Mucosa of gallbladder (tissue), 1 donor: ENCODE data around the gene CHMP3. TPM values are rescaled to one million over a fixed set of nuclear protein-coding genes. Genes with fewer than 3 reads are reported as not detected.
"Not testable (repeated sequence)": the region's sequence is repeated elsewhere in the genome, so short reads cannot be mapped to it uniquely, and the experiment has no call there.

Experiments used
- DNase-seq: peaks from one replicate; pipeline ENCODE4 v3.0.0-alpha.2; 2020; ENCODE audit warnings: low spot score
- total RNA-seq: library from RNA; stranded (reverse); gene quantifications from one replicate; pipeline ENCODE4 v1.2.1, GENCODE V29; 2021
- donor health status: DM: no; HTN: no; CAD: no.

The CHMP3 gene
- 142 TPM for total RNA-seq

DNA sequence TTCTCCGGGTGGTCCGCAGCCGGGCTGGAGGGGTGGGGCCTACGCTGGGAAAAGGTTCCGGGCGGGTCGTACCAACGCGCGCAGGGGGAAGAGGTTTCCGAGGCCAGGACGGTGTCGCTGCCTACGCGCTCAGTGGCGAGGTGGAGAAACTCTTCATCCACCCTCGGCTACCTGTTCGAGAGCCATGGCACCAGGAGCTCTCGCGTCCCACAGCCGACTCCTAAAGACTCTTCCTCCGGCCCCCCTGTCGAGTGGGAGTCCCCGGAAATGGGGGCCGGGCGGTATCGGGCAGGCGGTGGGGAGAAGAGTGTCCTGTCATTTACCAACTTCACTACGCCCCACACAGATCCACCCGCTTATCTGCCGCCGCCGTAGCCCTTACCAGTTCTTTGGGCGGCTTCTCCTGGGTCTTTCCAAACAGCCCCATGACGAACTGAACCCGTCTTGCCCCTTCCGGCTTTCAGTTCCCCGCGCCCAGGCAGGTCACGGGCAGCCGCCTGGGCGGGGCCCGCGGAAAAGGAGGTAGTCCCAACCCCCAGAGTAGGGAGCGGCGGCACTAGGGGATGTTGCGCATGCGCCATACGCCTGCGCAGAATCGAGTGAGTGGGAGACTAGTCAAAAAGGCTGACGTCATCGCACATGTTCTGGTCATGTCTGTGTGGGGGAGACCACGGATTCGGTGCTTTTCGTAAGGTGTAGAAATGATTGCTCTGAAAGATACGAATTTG is at the start of gene CHMP3:
Gene CHMP3 (minus strand): TSS at position 522 of the 728 bp plus-strand sequence. CDS start 95 bp downstream, at position 427.
- peak; percentile 97 for DNase-seq

DNA sequence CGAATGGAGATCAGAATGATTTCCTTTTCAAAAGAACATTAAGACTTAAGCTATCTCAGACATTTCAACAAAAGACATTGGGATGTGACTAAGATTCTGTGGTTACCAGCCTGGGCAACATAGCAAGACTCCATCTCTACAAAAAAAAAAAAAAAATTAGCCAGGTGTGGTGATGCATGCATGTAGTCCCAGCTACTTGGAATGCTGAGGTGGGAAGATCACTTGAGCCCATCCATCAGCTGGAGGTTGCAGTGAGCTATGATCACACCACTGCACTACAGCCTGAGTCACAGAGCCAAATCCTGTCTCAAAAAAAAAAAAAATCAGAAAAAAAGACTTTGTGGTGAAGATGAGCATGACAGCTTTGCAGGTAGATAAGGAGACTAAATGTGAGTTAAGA is 47.6 kb upstream of the CHMP3 start:
- DNase-seq = no peak

DNA sequence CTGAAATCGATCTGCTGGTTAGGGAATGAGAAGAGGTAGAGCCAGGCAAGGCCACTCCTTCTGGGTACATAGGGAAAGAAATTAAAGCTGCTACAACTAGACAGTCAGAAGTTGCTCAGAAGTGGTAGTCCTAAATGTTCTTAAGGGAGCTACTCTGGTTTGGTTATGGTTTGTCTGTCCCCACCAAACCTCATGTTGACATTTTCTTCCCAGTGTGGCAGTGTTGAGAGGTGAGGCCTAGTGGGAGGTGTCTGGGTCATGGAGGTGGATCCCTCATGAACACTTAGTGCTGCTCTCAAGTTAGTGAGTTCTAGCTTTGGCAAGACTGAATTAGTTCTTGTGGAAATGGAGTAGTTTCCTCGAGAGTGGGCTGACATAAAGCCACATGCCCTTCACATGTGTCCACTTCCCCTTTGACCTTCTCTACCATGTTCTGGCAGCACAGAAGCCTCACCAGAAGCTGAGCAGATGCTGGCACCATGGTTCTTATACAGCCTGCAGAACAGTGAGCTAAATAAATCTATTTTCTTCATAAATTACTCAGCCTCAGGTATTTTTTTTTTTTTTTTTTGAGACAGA is 45.7 kb upstream of the CHMP3 start:
- DNase-seq = no peak

DNA sequence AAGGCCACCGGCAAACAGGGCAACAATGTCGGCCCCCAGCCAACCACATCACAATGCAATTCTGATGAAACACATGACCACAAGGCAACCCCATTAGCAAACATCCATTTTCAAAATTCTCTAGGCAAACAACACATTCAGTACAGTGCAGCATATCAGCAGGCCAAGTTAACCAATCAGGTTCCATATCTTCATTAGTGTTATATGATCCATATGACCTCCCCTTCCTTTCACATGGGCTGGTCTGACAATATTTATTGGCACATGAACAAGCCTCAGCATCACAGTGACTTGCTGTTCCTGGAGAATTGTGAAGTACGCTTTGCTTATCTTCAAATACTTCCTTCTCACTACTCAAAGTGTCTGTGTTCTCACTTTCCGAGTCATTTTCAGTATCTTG is 40.7 kb upstream of the CHMP3 start:
- no peak for DNase-seq

DNA sequence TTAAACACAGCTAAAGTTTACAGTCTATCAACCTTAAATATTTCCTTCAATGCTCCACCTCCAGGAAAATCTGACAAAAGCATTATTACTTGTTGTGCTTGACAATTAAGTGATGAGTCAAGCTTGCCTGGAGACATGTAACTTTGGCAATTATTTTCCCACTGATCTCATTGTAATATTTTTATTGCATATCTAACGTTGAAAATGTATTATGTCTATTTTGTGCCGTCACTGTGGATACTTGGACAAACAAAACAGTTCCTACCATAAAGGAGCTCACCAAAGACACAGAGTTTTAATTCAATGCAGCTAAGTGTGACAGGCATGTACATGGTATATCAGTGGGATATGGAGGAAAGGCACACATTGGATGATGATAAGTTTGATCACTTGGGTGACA is 35.7 kb upstream of the CHMP3 start:
- no peak for DNase-seq

DNA sequence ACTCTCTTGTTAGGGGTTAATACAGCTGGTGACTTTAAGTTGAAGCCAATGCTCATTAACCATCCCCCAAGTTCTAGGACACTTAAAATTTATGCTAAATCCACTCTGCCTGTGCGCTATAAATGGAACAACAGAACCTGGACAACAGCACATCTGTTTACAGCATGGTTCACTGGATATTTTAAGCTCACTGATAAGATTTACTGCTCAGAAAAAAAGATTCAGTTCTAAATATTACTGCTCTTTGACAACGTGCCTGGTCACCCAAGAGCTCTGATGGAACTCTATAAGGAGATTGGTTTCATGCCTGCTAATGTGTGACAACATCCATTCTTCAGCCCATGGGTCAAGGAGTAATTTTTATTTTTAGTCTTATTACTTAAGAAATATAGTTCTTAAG is 32.9 kb upstream of the CHMP3 start:
- DNase-seq = no peak

DNA sequence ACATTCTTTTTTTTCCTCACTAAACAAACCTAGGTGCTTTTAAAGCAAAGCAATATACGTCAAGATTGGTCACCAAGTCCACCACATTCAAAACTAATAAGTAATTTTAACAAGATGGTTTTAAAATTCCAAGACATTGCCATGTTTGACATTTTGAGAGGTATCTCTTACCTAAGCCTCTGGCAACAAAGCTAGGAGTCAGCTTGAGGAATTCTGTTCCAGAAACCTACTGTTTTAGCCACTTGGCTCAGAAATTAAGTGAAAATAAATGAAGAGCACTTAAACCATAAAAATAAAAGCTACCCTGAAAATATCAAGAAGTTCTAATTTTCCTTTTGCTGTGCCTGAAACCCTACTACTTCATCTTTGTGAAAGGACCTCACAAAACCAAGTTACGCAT is 30.0 kb upstream of the CHMP3 start:
- DNase-seq = no peak

DNA sequence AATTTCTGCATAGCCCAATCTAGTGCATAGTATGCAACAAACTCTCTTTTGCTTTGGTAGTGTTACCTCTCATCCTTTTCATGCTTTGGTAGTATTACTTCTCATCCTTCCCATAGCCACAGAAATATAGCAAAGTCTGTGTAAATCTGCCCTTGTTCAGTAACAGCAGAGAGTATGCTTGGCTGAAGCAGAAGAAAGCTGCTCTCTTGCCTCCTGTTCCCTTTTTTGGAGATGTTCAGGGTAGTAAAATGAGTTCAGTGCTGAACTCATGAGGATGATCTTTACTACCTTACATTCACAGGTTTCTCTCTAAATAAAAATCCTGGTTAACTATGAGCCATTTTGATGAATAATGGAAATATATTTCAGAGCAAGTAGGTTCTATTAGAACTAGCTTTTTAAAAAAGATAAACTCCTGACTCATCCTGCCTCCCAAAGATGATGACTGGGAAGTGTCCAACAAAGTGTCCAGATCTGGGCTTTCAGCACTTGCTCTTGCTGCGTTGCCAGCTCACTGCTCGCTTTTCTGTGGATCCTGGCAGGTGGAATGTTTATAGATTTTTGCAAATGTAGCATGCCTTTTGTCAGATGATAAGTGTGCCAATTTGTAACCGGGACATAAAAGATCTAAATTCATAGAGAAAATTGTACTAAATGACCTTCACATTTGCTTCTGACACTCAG is 29.4 kb upstream of the CHMP3 start:
- no peak for DNase-seq

DNA sequence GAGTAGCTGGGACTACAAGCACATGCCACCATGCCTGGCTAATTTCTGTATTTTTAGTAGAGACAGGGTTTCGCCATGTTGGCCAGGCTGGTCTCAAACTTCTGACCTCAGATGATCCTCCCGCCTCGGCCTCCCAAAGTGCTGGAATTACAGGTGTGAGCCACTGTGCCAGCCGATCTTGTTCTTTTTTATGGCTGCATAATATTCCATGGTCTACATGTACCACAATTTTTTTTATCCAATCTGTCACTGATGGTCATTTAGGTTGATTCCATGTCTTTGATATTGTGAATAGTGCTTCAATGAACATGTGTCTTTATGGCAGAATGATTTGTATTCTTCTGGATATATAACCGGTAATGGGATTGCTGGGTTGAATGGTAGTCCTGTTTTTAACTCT is 26.5 kb upstream of the CHMP3 start:
- not testable (repeated sequence) for DNase-seq

DNA sequence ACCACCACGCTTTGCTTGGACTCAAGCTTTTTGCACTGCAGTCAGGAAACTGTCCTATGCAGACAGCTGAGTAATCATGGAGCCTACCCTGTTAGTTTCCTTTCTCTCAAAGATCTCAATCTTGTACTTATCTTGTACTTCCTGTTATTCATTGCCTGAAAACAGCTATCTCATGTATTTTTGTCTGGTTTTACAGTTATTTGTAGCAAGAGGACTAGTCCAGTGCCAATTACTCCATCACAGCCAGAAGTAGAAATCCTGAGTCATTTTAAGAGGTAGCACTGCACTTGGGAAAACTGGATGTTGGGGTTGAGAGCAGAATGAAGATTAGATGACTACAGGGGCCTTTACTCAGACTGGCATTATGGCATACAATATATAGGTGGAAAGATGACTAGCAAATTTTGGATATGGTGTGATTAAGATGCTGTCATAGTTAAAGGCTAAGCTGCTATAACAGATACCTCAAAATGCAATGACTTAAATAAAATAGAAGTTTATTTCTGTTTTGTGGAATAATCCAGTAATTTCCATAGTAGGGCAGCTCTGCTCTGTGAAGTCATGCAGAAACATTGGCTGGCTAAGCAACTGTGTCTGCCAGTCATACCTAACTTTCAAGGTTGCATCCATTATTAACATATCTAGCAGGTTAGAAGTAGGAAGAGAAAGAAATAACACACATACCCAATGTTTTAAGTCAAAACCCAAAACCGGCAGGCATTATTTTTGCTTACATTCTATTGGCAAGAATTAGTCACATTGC is 21.1 kb upstream of the CHMP3 start:
- no peak for DNase-seq

DNA sequence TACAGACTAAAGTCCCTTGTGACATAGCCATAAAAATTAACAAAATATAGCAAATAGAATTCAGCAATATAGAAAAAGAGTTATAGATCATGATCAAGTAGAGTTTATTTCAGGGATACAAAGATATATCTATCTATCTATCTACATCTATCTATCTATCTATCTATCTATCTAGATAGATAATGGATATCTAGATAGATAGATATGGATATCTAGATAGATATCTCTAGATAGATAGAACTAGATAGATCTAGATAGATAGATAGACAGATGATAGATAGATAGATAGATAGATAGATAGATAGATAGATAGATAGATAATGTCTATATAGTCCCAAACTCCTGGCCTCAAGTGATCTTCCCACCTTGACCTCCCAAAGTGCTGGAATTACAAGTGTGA is 17.3 kb upstream of the CHMP3 start:
- no peak for DNase-seq

DNA sequence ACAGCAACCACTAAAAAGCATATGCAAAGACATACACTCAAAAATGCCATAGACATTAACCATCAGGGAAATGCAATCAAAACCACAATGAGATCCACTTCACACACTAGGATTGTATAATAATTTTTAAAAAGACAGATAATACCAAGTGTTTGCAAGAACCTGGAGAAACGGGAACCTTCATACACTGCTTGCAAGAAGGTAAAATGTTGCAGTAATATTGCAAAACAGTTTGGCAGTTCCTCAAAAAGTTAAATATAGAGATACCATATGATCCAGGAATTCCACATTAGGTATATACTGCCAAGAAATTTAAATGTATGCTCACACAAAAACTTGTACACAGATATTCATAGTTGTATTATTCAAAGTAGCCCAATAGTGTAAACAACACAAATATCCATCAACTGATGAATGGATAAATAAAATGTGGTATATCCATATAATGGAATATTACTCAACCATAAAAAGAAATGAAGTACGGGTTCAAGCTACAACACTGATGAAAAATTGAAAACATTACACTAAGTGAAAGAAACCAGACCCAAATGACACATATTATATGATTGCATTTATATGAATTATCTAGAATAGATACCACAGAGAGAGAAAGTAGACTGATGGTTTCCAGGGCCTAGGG is 14.7 kb upstream of the CHMP3 start:
- DNase-seq = no peak

DNA sequence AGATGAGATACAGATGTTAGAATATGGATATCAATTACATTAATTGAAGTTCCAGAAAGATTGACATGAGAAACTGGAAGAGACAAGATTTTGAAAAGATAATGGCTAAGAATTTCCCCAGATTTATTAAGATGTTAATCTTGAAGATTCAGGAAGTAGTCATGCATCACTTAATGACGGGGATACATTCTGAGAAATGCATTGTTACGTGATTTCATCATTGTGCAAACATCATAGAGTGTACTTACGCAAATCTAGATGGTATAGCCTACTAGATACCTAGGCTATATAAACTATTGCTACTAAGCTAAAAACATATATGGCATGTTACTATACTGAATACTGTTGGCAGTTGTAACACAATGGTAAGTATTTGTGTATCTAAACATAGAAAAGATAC is 6.8 kb upstream of the CHMP3 start:
- no peak for DNase-seq

DNA sequence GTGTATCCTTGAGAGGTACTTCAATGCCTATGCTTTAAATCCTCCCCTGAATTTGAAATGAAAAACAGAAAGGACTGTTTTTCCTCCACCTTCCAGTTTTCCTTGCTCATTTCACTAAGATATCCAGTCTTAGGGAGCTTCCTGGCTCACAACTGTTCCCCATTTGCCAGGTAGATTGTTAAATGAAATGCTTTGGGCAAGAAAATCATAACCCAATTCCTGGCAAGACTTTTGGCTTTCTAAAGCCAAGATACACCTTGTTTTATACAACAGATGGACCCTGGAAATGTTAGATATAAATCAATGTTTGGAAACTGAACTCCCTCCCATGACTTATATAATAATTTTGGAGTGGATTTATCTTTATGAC is 3.6 kb upstream of the CHMP3 start:
- DNase-seq = no peak

DNA sequence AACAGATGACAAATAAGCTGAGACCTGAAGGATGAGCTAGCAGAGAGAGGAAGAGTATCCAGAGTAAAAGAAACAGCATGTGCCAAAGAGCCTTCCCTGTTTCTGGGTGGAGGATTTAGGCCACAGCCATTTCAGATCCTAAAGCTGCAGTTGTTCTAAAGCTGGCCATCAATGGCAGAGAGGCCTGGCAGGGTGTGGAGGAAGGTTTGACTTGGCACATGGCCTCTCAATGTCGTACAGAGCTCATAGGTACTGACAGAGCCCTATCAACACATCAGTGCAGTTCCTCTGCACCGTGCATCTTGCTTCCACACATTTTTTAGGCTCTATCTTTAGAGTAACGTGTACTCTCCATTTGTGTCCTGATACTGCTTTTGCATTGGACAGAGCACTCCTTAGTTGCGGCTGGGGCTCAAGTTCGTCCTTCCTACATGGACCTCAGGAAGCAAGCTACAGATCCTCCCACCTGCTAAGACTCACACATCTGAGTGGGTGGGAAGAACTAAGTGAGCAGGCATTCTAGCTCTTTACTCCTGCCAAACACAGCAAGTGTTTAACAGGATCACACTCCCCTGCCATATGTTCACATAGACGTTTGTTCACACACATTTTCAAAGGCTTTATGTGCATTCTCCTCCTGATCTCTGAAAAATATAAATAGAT is 3.0 kb upstream of the CHMP3 start:
- no peak for DNase-seq

DNA sequence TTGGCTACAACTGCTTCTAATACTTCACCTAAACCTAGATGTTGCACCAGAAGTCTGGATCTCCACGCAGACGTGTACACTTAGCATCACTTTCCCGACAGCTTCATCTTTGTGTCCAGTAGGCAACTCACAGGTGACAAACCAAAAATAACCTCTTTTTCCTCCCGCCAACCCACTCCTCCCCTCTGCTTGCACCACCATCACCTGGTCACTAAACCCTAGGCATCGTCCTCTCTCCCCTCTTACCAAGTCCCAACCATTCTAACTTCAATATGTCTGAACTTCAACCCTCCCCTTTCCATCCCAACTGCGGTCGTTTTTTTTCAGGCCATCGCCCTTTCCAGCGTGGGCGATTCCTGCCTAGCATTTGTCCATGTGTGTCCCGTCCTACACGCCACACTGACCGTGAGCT is 413 bp upstream of the CHMP3 start:
- no peak for DNase-seq

DNA sequence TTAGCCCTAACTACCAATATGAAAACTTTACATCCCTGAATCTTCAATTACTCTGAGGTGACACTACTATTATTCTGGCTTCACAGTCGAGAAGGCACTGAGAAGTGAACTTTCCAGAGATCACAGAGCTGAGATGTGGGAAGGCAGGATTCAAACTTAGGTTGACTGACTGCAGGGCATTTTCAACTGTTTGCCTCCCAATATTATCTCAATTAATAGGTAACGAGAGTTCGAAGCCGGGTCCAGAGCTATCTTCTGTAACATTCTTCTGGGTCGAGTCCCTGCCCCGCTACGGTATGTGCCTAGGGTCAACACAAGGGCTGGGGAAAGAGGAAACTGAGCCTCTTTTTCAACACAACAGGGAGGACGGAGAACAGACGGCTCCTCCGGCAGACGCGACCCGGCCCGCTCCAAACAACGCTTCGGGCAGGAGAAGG is 740 bp downstream of the CHMP3 start:
- no peak for DNase-seq

DNA sequence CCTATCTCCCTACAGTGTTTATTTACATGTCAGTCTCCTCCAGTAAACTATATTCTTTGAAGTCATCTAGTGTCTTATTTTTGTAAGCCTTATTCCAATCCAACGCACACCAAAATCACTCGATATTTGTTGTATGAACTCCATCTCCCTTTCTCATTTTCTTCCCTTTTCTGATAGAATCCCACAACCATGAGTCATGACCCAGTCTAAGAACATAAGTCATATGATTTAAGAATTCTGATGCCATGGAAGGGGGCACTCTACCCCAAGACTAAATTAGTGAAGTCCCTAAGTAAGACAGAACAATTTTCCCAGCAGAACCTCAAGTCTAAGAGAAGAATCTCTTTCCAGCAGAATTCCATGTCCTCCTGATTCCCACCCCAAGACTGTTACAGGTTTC is 5.4 kb downstream of the CHMP3 start:
- DNase-seq = no peak

DNA sequence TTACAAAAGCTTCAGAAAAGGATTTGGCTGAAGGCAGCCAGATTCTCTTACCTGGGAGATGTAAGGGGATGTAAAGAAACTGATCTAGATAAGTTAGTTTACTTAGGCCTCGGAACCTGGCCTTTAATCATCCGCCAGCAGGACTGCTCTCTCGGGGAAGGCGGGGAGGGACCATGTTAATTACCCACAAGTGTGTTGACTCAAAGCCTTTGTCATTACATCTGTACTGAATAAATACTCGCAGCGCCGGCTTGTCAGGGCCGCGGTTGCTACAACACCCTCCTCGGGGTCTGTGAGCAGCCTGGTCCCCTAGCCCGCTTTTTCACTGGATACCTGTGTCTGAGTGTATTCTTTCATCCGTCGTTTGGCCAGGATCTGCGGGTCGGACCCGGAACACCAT is 6.7 kb downstream of the CHMP3 start:
- no peak for DNase-seq

DNA sequence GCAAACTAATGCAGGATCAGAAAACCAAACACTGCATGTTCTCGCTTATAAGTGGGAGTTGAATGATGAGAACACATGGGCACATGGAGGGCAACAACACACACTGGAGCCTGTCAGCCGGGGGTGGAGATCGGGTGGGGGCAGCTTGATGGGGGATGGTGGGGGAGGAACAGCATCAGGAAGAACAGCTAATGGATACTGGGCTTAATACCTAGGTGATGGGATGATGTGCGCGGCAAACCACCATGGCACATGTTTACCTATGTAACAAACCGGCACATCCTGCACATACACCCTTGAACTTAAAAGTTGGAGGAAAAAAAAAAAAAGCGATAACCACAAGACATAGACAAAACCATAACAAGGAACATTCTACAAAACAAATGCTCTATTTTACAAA is 10.4 kb downstream of the CHMP3 start:
- DNase-seq = no peak

DNA sequence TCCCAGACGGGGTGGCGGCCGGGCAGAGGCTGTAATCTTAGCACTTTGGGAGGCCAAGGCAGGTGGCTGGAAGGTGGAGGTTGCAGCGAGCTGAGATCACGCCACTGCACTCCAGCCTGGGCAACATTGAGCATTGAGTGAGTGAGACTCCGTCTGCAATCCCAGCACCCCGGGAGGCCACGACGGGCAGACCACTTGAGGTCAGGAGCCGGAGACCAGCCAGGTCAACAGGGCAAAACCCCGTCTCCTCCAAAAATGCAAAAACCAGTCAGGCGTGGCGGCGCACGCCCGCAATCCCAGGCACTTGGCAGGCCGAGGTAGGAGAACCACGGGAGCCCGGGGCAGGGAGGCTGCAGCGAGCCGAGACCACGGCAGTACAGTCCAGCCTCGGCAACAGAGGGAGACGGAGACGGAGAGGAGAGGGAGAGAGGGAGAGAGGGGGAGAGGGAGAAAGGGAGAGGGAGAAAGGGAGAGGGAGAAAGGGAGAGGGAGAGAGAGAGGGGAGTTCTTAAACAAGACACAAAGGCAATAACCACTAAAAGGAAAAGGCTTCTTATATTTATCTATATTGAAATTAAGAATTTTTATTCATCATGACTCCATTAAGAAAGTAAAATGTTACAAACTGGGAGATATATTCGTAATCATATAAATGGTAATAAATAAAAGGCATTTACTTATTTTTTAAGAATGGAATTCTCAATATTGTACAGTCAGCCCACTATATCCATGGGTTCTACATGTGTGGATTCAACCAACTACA is 13.1 kb downstream of the CHMP3 start:
- DNase-seq = not testable (repeated sequence)
